CD14-positive monocyte (primary cell): Measurements from ENCODE around the gene SMARCA4. TPM values are rescaled to one million over a fixed set of nuclear protein-coding genes. Genes with fewer than 3 reads are reported as not detected.

Experiments
- DNase-seq, 3 donors: peaks; one replicate each; pipeline ENCODE4 v3.0.0-alpha.2; 2011 to 2022
- H2AFZ ChIP-seq: 2 replicates; pipeline ENCODE4 v1.6.0; 2012; ENCODE audit warnings: mild to moderate bottlenecking, low read depth, low read length, inconsistent platforms; ENCODE audit not compliant: insufficient read depth, poor library complexity, severe bottlenecking
- H3K27ac ChIP-seq, 2 donors: 1 replicate in 1 of 2; 2 replicates in 1 of 2; pipeline ENCODE4 v1.5.1; 2012 to 2013; ENCODE audit warnings: low read length in 2 of 2, control low read depth in 1 of 2, inconsistent platforms in 1 of 2, low read depth in 1 of 2, mild to moderate bottlenecking in 1 of 2
- H3K27me3 ChIP-seq, 2 donors: one replicate each; pipeline versions ENCODE4 v1.6.0 to v1.6.1; 2011 to 2013; ENCODE audit warnings: low read length in 2 of 2; ENCODE audit not compliant: control insufficient read depth in 2 of 2, insufficient read depth in 2 of 2
- H3K36me3 ChIP-seq, 2 donors: replicated peaks in 1 of 2; 1 replicate in 1 of 2; 2 replicates in 1 of 2; pipeline versions ENCODE4 v1.5.1 to v1.6.1; 2012 to 2013; ENCODE audit warnings: low read length in 2 of 2, control low read depth in 1 of 2, inconsistent platforms in 1 of 2, mild to moderate bottlenecking in 1 of 2; ENCODE audit not compliant: insufficient read depth in 2 of 2, control insufficient read depth in 1 of 2
- H3K4me1 ChIP-seq, 2 donors: 1 replicate in 1 of 2; 2 replicates in 1 of 2; pipeline versions ENCODE4 v1.5.1 to v1.6.1; 2012 to 2013; ENCODE audit warnings: low read length in 2 of 2, control low read depth in 1 of 2, inconsistent platforms in 1 of 2, mild to moderate bottlenecking in 1 of 2, moderate library complexity in 1 of 2; ENCODE audit not compliant: insufficient read depth in 2 of 2, control insufficient read depth in 1 of 2
- H3K4me2 ChIP-seq: replicated peaks from 2 replicates; pipeline ENCODE3; 2012; ENCODE audit warnings: low read length, moderate library complexity, mild to moderate bottlenecking; ENCODE audit not compliant: poor library complexity, severe bottlenecking; ENCODE audit errors: extremely low read depth
- H3K4me3 ChIP-seq, 3 experiments: fragments of 200-600 bp in 1 of 3; sonication (generic) in 1 of 3; replicated peaks in 1 of 3; 1 replicate in 2 of 3; 2 replicates in 1 of 3; pipeline ENCODE4 v1.5.1; 2011 to 2013; ENCODE audit warnings: low read length in 3 of 3, mild to moderate bottlenecking in 3 of 3, control low read depth in 2 of 3, low read depth in 2 of 3, inconsistent platforms in 1 of 3, moderate library complexity in 1 of 3
- H3K79me2 ChIP-seq: 2 replicates; pipeline ENCODE4 v1.6.0; 2012; ENCODE audit warnings: mild to moderate bottlenecking, control low read depth, inconsistent platforms, low read length, moderate library complexity; ENCODE audit not compliant: insufficient read depth
- H3K9ac ChIP-seq: 2 replicates; pipeline ENCODE4 v1.6.0; 2017; ENCODE audit warnings: low read length, mild to moderate bottlenecking; ENCODE audit not compliant: insufficient read depth, poor library complexity, severe bottlenecking
- H3K9me3 ChIP-seq, 2 donors: replicated peaks in 1 of 2; 1 replicate in 1 of 2; 2 replicates in 1 of 2; pipeline versions ENCODE4 v1.5.1 to v1.6.1; 2012 to 2013; ENCODE audit warnings: low read length in 2 of 2, control low read depth in 1 of 2; ENCODE audit not compliant: control insufficient read depth in 1 of 2, insufficient read depth in 1 of 2
- H4K20me1 ChIP-seq: 2 replicates; pipeline ENCODE4 v1.6.0; 2012; ENCODE audit warnings: mild to moderate bottlenecking, low read length, control low read depth, moderate library complexity; ENCODE audit not compliant: insufficient read depth
- H3K27ac Mint-ChIP-seq, 7 donors: one replicate each; pipeline ENCODE4 v1.8.0; 2020; ENCODE audit warnings: mild to moderate bottlenecking in 7 of 7, mixed read lengths in 7 of 7, moderate library complexity in 6 of 7, inconsistent platforms in 2 of 7
- H3K27me3 Mint-ChIP-seq, 3 donors: one replicate each; pipeline ENCODE4 v1.8.0; 2021 to 2022; ENCODE audit warnings: low read depth in 3 of 3, mild to moderate bottlenecking in 3 of 3, mixed read lengths in 3 of 3, moderate library complexity in 3 of 3, inconsistent platforms in 1 of 3
- H3K36me3 Mint-ChIP-seq, 2 donors: one replicate each; pipeline ENCODE4 v1.8.0; 2020; ENCODE audit warnings: mixed read lengths in 2 of 2, inconsistent platforms in 1 of 2, mild to moderate bottlenecking in 1 of 2
- H3K4me1 Mint-ChIP-seq: one replicate; pipeline ENCODE4 v1.8.0; 2020; ENCODE audit warnings: mild to moderate bottlenecking, mixed read lengths
- H3K4me3 Mint-ChIP-seq, 2 donors: one replicate each; pipeline ENCODE4 v1.8.0; 2020; ENCODE audit warnings: mild to moderate bottlenecking in 2 of 2, mixed read lengths in 2 of 2, moderate library complexity in 1 of 2
- H3K9me3 Mint-ChIP-seq, 7 donors: one replicate each; pipeline ENCODE4 v1.8.0; 2020 to 2022; ENCODE audit warnings: mixed read lengths in 7 of 7, mild to moderate bottlenecking in 6 of 7, moderate library complexity in 6 of 7, inconsistent platforms in 2 of 7
- CTCF ChIP-seq: fragments of 200-600 bp; IDR thresholded peaks from one replicate; pipeline ENCODE4 v1.8.0; 2022; ENCODE audit warnings: antibody characterized with exemption, mild to moderate bottlenecking
- WGBS: methylation state at CpG from one replicate; pipeline ENCODE4 v1.1.5; 2013; ENCODE audit warnings: missing lambda C conversion rate; ENCODE audit not compliant: insufficient coverage; 5-methylcytosine and 5-hydroxymethylcytosine counted together
- intact Hi-C, 2 donors: fragments of 100-400 bp; cut with micrococcal nuclease; formaldehyde crosslinking; loops; one replicate each; pipeline versions ENCODE4 v1.15.0 to v1.15.1; 2023
- polyA plus RNA-seq, 3 donors: library from polyadenylated mRNA; depleted of rRNA in 1 of 3; unstranded in 2 of 3; stranded (reverse) in 1 of 3; fragments of 300-500 nt in 2 of 3; fragments of >200 nt in 1 of 3; fragmentation: Illumina TruSeq in 2 of 3; gene quantifications; 1 replicate in 2 of 3; 2 replicates in 1 of 3; pipeline ENCODE4 v1.2.3, GENCODE V29; 2012 to 2021

Gene SMARCA4
- polyA plus RNA-seq, 3 donors, result 5.1 to 53.3 (median 7.0) TPM

- no peak overlapping the region for H3K27ac ChIP-seq
- no peak overlapping the region for H3K9ac ChIP-seq
- WGBS, result 89% methylated on average over 6 of the region's 6 CpGs
- H4K20me1 ChIP-seq, result no peaks in the 10 kb centered on the region
- no peak overlapping the region for H3K4me3 ChIP-seq
- no peak for TF ChIP-seq CTCF
- no peaks in the 10 kb centered on the region for H3K27me3 ChIP-seq
- H3K36me3 ChIP-seq, result peaks cover 92 to 98% of the 10 kb centered on the region in 2 donors
- Mint-ChIP-seq H3K4me3 (no peak overlapping the region), H3K4me1 (no peaks in the 10 kb centered on the region), H3K27me3 (peaks cover 0 to 2% (median 0%) of the 10 kb centered on the region in 3 donors), H3K27ac (peak overlapping the region in 2 of 7 donors; percentile 9 to 62), H3K9me3 (no peaks in the 10 kb centered on the region), H3K36me3 (peaks cover 86 to 99% of the 10 kb centered on the region in 2 donors)
- intact Hi-C loops, result no loop called here
- no peaks in the 10 kb centered on the region for H3K9me3 ChIP-seq
- H3K4me2 ChIP-seq, result no peak overlapping the region
- no peak overlapping the region for H2AFZ ChIP-seq
- H3K4me1 ChIP-seq, result no peaks in the 10 kb centered on the region
- no peak for DNase-seq
- H3K79me2 ChIP-seq, result no peaks in the 10 kb centered on the region
These were observed 64.2 kb downstream of the SMARCA4 start for GRCh38 chr19:11025006-11025405.

GRCh38 chr19:11025445-11025844 lies 64.6 kb downstream of the SMARCA4 start:
- Mint-ChIP-seq H3K9me3 (no peaks in the 10 kb centered on the region), H3K27ac (peak overlapping the region in 1 of 7 donors; percentile 30), H3K27me3 (peaks cover 0 to 2% (median 0%) of the 10 kb centered on the region in 3 donors), H3K4me3 (no peak overlapping the region), H3K4me1 (no peaks in the 10 kb centered on the region), H3K36me3 (peaks cover 88 to 99% of the 10 kb centered on the region in 2 donors)
- WGBS, result 98% methylated on average over 18 of the region's 18 CpGs
- H4K20me1 ChIP-seq, result no peaks in the 10 kb centered on the region
- H3K27me3 ChIP-seq, result no peaks in the 10 kb centered on the region
- no peak overlapping the region for H3K9ac ChIP-seq
- peaks cover 92 to 98% of the 10 kb centered on the region in 2 donors for H3K36me3 ChIP-seq
- no peaks in the 10 kb centered on the region for H3K79me2 ChIP-seq
- DNase-seq, result no peak
- no peaks in the 10 kb centered on the region for H3K4me1 ChIP-seq
- no peaks in the 10 kb centered on the region for H3K9me3 ChIP-seq
- no peak overlapping the region for H3K4me2 ChIP-seq
- TF ChIP-seq CTCF, result no peak
- no peak overlapping the region for H3K4me3 ChIP-seq
- no peak overlapping the region for H2AFZ ChIP-seq
- no peak overlapping the region for H3K27ac ChIP-seq
- intact Hi-C loops, result no loop called here
